Right atrium auricular region (tissue), 2 donors: Measurements from ENCODE around the gene ARMH3. TPM values are rescaled to one million over a fixed set of nuclear protein-coding genes. Genes with fewer than 3 reads are reported as not detected.

ENCODE experiments used
- DNase-seq: peaks from one replicate; pipeline ENCODE4 v3.0.0-alpha.2; 2019; ENCODE audit warnings: low spot score
- H3K27ac ChIP-seq, 2 donors: fragments of 200-600 bp; sonication (generic); 1 replicate in 1 of 2; 2 replicates in 1 of 2; pipeline ENCODE4 v1.5.1; 2016 to 2019
- H3K27me3 ChIP-seq, 2 donors: fragments of 200-600 bp; sonication (generic); one replicate each; pipeline versions ENCODE4 v1.5.1 to v1.6.0; 2017 to 2019
- H3K36me3 ChIP-seq: fragments of 200-600 bp; sonication (generic); one replicate; pipeline ENCODE4 v1.5.1; 2016
- H3K4me1 ChIP-seq, 2 donors: fragments of 200-600 bp; sonication (generic); one replicate each; pipeline versions ENCODE4 v1.5.1 to v1.6.0; 2017 to 2019
- H3K4me3 ChIP-seq, 2 donors: fragments of 200-600 bp; sonication (generic); 1 replicate in 1 of 2; 2 replicates in 1 of 2; pipeline ENCODE4 v1.5.1; 2017 to 2019; ENCODE audit warnings: mild to moderate bottlenecking in 1 of 2, moderate library complexity in 1 of 2
- H3K9me3 ChIP-seq, 2 donors: fragments of 200-600 bp; sonication (generic); one replicate each; pipeline ENCODE4 v1.5.1; 2019
- CTCF ChIP-seq, 2 donors: fragments of 200-600 bp; sonication (generic); IDR thresholded peaks; one replicate each; pipeline ENCODE4 v1.5.1; 2019; ENCODE audit warnings: antibody characterized with exemption in 2 of 2
- total RNA-seq, 2 donors: library from RNA; depleted of rRNA; stranded (reverse); fragments of >200 nt; gene quantifications; one replicate each; pipeline ENCODE4 v1.1.0, GENCODE V29; 2016

ARMH3 gene
- total RNA-seq, 2 donors from 2014 or later: 25.4 to 28.5 TPM

- Histone ChIP-seq H3K4me1 (peaks cover 0 to 50% of the 10 kb centered on the region in 2 donors), H3K27ac (peak overlapping the region in 1 of 2 donors; percentile 18), H3K4me3 (no peak overlapping the region)
Observed at GRCh38 chr10:101881036-101881774, 174.8 kb downstream of the ARMH3 start.

GRCh38 chr10:101880232-101880573 is 175.8 kb downstream of the ARMH3 start:
- Histone ChIP-seq H3K27me3 (no peaks in the 10 kb centered on the region), H3K4me3 (no peak overlapping the region), H3K9me3 (no peaks in the 10 kb centered on the region), H3K36me3 (no peaks in the 10 kb centered on the region), H3K4me1 (peaks cover 0 to 48% of the 10 kb centered on the region in 2 donors), H3K27ac (peak overlapping the region in 1 of 2 donors; percentile 28)
- TF ChIP-seq CTCF (IDR thresholded peaks at IDR 0.05): no peak
- no peak for DNase-seq

More at GRCh38 chr10:101881036-101881774, 174.8 kb downstream of the ARMH3 start:
- H3K36me3 ChIP-seq: no peaks in the 10 kb centered on the region
- no peak for DNase-seq
- H3K27me3 ChIP-seq: no peaks in the 10 kb centered on the region
- no peaks in the 10 kb centered on the region for H3K9me3 ChIP-seq
- TF ChIP-seq CTCF (IDR thresholded peaks at IDR 0.05): no peak

- Histone ChIP-seq H3K9me3 (no peaks in the 10 kb centered on the region), H3K27me3 (no peaks in the 10 kb centered on the region), H3K27ac (peak overlapping the region in 1 of 2 donors; percentile 28), H3K36me3 (no peaks in the 10 kb centered on the region), H3K4me1 (peaks cover 0 to 43% of the 10 kb centered on the region in 2 donors), H3K4me3 (no peak overlapping the region)
- no peak for DNase-seq
- no peak for TF ChIP-seq CTCF (IDR thresholded peaks at IDR 0.05)
Observed at GRCh38 chr10:101879456-101880231, 176.3 kb downstream of the ARMH3 start.

GRCh38 chr10:101878869-101879268 is 177.1 kb downstream of the ARMH3 start:
- Histone ChIP-seq H3K9me3 (no peaks in the 10 kb centered on the region), H3K4me3 (no peak overlapping the region), H3K27me3 (no peaks in the 10 kb centered on the region), H3K4me1 (peaks cover 0 to 41% of the 10 kb centered on the region in 2 donors), H3K27ac (peak overlapping the region in 1 of 2 donors; percentile 21), H3K36me3 (no peaks in the 10 kb centered on the region)
- no peak for TF ChIP-seq CTCF (IDR thresholded peaks at IDR 0.05)
- DNase-seq: no peak

GRCh38 chr10:101875068-101875688 is 180.8 kb downstream of the ARMH3 start:
- Histone ChIP-seq H3K9me3 (no peaks in the 10 kb centered on the region), H3K27me3 (no peaks in the 10 kb centered on the region), H3K36me3 (no peaks in the 10 kb centered on the region), H3K4me1 (peaks cover 0 to 17% of the 10 kb centered on the region in 2 donors), H3K4me3 (no peak overlapping the region), H3K27ac (no peak overlapping the region)
- no peak for TF ChIP-seq CTCF (IDR thresholded peaks at IDR 0.05)
- no peak for DNase-seq
